HCT116 (cell line): ENCODE data around the gene FOXM1. TPM values are rescaled to one million over a fixed set of nuclear protein-coding genes. Genes with fewer than 3 reads are reported as not detected.

ENCODE experiments used
- ATAC-seq: fragments of 200-7000 bp; cut with Tn5 transposase; 2 replicates; pipeline ENCODE4 v1.9.1; 2020; ENCODE audit warnings: mild to moderate bottlenecking, moderate library complexity
- BruUV-seq: library from RNA; stranded (reverse); fragments of 400-500 nt; replicated peaks from 2 replicates; lab custom pipeline; 2021; lab: Mats Ljungman, UMichigan
- CTCF ChIA-PET: fragments of 300-600 bp; sonication (Branson Sonifier 250); formaldehyde crosslinking; loops from one replicate; lab custom pipeline; 2021; ENCODE audit warnings: antibody characterized with exemption; lab: Charles Lee
- POLR2A ChIA-PET: fragments of 300-600, 350-600 bp; sonication (Branson Sonifier 250); formaldehyde crosslinking; loops from one replicate; lab custom pipeline; 2021; ENCODE audit warnings: antibody characterized with exemption; lab: Charles Lee
- RAD21 ChIA-PET, 2 experiments: fragments of 300-600 bp; sonication (Branson Sonifier 250); formaldehyde crosslinking; loops; one replicate each; lab custom pipeline; 2023; ENCODE audit warnings: low total read pairs in 2 of 2; ENCODE audit not compliant: uncharacterized antibody in 2 of 2, unreplicated experiment in 2 of 2, low non-redundant PET in 1 of 2; lab: Charles Lee
- DNase-seq: peaks from one replicate; pipeline ENCODE4 v3.0.0-alpha.2; 2010; ENCODE audit warnings: low read depth, low spot score
- H2AFZ ChIP-seq: fragments of 200-600 bp; shearing (Covaris generic), sonication (generic); 2 replicates; pipeline ENCODE4 v1.6.1; 2017; ENCODE audit warnings: low read depth, mixed run types, mixed read lengths, antibody characterized with exemption, low read length; ENCODE audit not compliant: poor library complexity, severe bottlenecking
- H3K27ac ChIP-seq: 2 replicates; pipeline ENCODE4 v1.5.1; 2012; ENCODE audit warnings: low read depth, low read length
- H3K27me3 ChIP-seq: fragments of 200-600 bp; sonication (generic); 2 replicates; pipeline ENCODE4 v1.6.1; 2016; ENCODE audit warnings: mixed run types, low read length, mixed read lengths; ENCODE audit not compliant: insufficient read depth
- H3K36me3 ChIP-seq, 2 experiments: fragments of 200-500 bp in 1 of 2; fragments of 200-600 bp in 1 of 2; sonication (Bioruptor generic) in 1 of 2; sonication (generic) in 1 of 2; 2 replicates each; pipeline versions ENCODE4 v1.5.1 to v1.6.1; 2014 to 2016; ENCODE audit warnings: low read length in 2 of 2, inconsistent platforms in 1 of 2, mixed read lengths in 1 of 2, mixed run types in 1 of 2; ENCODE audit not compliant: insufficient read depth in 2 of 2, control insufficient read depth in 1 of 2
- H3K4me1 ChIP-seq, 2 experiments: fragments of 200-600 bp in 1 of 2; sonication (generic) in 1 of 2; 2 replicates each; pipeline versions ENCODE4 v1.5.1 to v1.6.1; 2012 to 2017; ENCODE audit warnings: low read length in 2 of 2, inconsistent platforms in 1 of 2, mild to moderate bottlenecking in 1 of 2, mixed read lengths in 1 of 2, mixed run types in 1 of 2, moderate library complexity in 1 of 2; ENCODE audit not compliant: insufficient read depth in 2 of 2, control insufficient read depth in 1 of 2
- H3K4me2 ChIP-seq: fragments of 200-600 bp; sonication (generic); 2 replicates; pipeline ENCODE4 v1.6.1; 2017; ENCODE audit warnings: mixed run types, low read length, mixed read lengths
- H3K4me3 ChIP-seq, 2 experiments: fragments of 200-600 bp in 1 of 2; sonication (generic) in 1 of 2; replicated peaks in 1 of 2; 2 replicates each; pipeline ENCODE4 v1.5.1; 2011 to 2016; ENCODE audit warnings: low read length in 2 of 2, control low read depth in 1 of 2, low read depth in 1 of 2, mild to moderate bottlenecking in 1 of 2, mixed read lengths in 1 of 2, mixed run types in 1 of 2
- H3K79me2 ChIP-seq: fragments of 200-600 bp; sonication (generic); 2 replicates; pipeline ENCODE4 v1.6.1; 2017; ENCODE audit warnings: mild to moderate bottlenecking, mixed run types, low read length, moderate library complexity, mixed read lengths; ENCODE audit not compliant: insufficient read depth
- H3K9ac ChIP-seq: fragments of 200-600 bp; sonication (generic); 2 replicates; pipeline ENCODE4 v1.6.1; 2016; ENCODE audit warnings: low read length, mixed read lengths
- H3K9me2 ChIP-seq: fragments of 200-600 bp; sonication (generic), shearing (Covaris generic); 2 replicates; pipeline ENCODE4 v1.6.1; 2017; ENCODE audit warnings: mixed run types, mild to moderate bottlenecking, moderate library complexity; ENCODE audit not compliant: insufficient read depth
- H3K9me3 ChIP-seq, 2 experiments: fragments of 200-500 bp in 1 of 2; fragments of 200-600 bp in 1 of 2; sonication (Bioruptor generic) in 1 of 2; sonication (generic) in 1 of 2; 2 replicates each; pipeline ENCODE4 v1.6.1; 2014 to 2017; ENCODE audit warnings: low read length in 2 of 2, mixed read lengths in 2 of 2, inconsistent platforms in 1 of 2, low read depth in 1 of 2, mild to moderate bottlenecking in 1 of 2, mixed run types in 1 of 2, moderate library complexity in 1 of 2; ENCODE audit not compliant: control insufficient read depth in 1 of 2, insufficient read depth in 1 of 2
- H4K20me1 ChIP-seq: fragments of 200-600 bp; sonication (generic), shearing (Covaris generic); 2 replicates; pipeline ENCODE4 v1.6.1; 2017; ENCODE audit warnings: mixed run types, mild to moderate bottlenecking, moderate library complexity; ENCODE audit not compliant: insufficient read depth
- CBX3 ChIP-seq: IDR thresholded peaks from 2 replicates; pipeline ENCODE4 v1.6.1; 2012; ENCODE audit warnings: low read depth
- CEBPB ChIP-seq: IDR thresholded peaks from 2 replicates; pipeline ENCODE4 v1.6.1; 2012; ENCODE audit warnings: low read depth
- POLR2AphosphoS5 ChIP-seq: IDR thresholded peaks from 2 replicates; pipeline ENCODE4 v1.6.1; 2011; ENCODE audit warnings: mild to moderate bottlenecking, low read depth, low read length, moderate library complexity
- RAD21 ChIP-seq: IDR thresholded peaks from 2 replicates; pipeline ENCODE4 v1.6.1; 2012; ENCODE audit warnings: low read depth, mild to moderate bottlenecking
- REST ChIP-seq: IDR thresholded peaks from 2 replicates; pipeline ENCODE4 v1.6.1; 2012; ENCODE audit warnings: low read depth
- SIN3A ChIP-seq: IDR thresholded peaks from 2 replicates; pipeline ENCODE4 v1.6.1; 2012; ENCODE audit warnings: low read depth
- SP1 ChIP-seq: IDR thresholded peaks from 2 replicates; pipeline ENCODE4 v1.6.1; 2012; ENCODE audit warnings: low read depth
- ZNF274 ChIP-seq: fragments of 200-500 bp; sonication (Bioruptor generic); IDR thresholded peaks from 2 replicates; pipeline ENCODE4 v1.6.1; 2014; ENCODE audit warnings: mild to moderate bottlenecking, low read depth, low read length, inconsistent platforms
- intact Hi-C: fragments of 100-400 bp; cut with micrococcal nuclease; formaldehyde crosslinking; loops from 2 replicates; pipeline ENCODE4 v1.10.0; 2022
- total RNA-seq: library from RNA; stranded (reverse); gene quantifications from one replicate; pipeline ENCODE4 v1.2.1, GENCODE V29; 2021; ENCODE audit not compliant: unreplicated experiment
- TF ChIP-seq, protein P1 (sequence below), 3 experiments: fragments of 200-600 bp in 1 of 3; sonication (generic) in 1 of 3; IDR thresholded peaks in 2 of 3; conservative IDR thresholded peaks in 1 of 3; 2 replicates each; pipeline ENCODE4 v1.5.1; 2012 to 2017; ENCODE audit warnings: low read depth in 2 of 3, low read length in 2 of 3, antibody characterized with exemption in 1 of 3, borderline replicate concordance in 1 of 3, control low read depth in 1 of 3, mild to moderate bottlenecking in 1 of 3, mixed read lengths in 1 of 3, mixed run types in 1 of 3, moderate library complexity in 1 of 3; ENCODE audit not compliant: insufficient read depth in 1 of 3

FOXM1 gene
- total RNA-seq, 1 experiment from 2014 or later = 85.1 TPM

DNA sequence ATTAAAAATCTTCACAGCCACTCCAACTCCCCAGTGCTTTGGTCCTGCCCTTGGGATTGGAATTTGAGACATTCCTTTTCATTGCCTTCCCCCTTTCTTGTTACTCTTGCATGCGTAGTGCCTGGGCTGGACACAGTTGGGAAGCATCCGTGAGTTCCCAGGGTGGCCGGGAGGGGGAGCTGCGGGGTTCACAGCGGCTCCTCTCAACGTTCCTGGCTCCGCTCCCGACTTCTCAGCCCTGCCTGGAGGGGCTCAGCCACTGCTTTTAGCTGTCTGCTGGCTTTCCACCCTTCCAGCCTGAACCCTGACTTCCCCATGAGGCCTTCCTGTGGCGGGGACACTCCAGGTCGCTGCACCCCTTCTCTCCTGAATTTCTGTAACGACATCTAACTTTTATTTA is 23.3 kb downstream of the FOXM1 start (continued):
- TF ChIP-seq, protein P1, sequence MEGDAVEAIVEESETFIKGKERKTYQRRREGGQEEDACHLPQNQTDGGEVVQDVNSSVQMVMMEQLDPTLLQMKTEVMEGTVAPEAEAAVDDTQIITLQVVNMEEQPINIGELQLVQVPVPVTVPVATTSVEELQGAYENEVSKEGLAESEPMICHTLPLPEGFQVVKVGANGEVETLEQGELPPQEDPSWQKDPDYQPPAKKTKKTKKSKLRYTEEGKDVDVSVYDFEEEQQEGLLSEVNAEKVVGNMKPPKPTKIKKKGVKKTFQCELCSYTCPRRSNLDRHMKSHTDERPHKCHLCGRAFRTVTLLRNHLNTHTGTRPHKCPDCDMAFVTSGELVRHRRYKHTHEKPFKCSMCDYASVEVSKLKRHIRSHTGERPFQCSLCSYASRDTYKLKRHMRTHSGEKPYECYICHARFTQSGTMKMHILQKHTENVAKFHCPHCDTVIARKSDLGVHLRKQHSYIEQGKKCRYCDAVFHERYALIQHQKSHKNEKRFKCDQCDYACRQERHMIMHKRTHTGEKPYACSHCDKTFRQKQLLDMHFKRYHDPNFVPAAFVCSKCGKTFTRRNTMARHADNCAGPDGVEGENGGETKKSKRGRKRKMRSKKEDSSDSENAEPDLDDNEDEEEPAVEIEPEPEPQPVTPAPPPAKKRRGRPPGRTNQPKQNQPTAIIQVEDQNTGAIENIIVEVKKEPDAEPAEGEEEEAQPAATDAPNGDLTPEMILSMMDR (IDR thresholded peaks at IDR 0.05 in 2 of 3, conservative IDR thresholded peaks at IDR 0.05 in 1 of 3; ENCODE audit: borderline replicate concordance in 1 of 3, insufficient read depth in 1 of 3, low read depth in 2 of 3, low read length in 2 of 3) = peak; percentile 40 to 96 (median 79); a peak in 5 of 6 replicates
- TF ChIP-seq RAD21 (peak; percentile 46), SP1 (no peak)

DNA sequence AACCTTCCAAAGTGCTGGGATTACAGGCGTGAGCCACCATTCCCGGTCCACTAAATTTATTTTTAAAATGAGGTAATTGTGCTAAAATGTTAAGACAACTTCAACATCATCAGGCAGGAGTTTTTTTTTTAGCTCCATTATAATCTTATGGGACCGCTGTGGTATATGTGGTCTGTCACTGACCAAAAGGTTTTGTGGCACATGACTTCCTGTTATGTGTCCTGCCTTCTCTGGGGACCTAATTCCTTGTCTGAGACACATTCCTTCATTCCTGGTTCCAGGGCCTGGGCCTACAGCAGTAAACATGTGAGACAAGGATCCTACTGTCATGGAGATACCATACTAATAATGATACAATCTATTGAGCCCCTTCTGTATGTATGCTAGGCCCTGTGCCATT is 25.0 kb downstream of the FOXM1 start:
- RAD21 ChIA-PET = no interaction called here
- no peak for TF ChIP-seq SIN3A
- no peak for TF ChIP-seq REST
- no peak for TF ChIP-seq ZNF274
- TF ChIP-seq CEBPB = no peak
- TF ChIP-seq, protein P1 (IDR thresholded peaks at IDR 0.05 in 2 of 3, conservative IDR thresholded peaks at IDR 0.05 in 1 of 3; ENCODE audit: borderline replicate concordance in 1 of 3, insufficient read depth in 1 of 3, low read depth in 2 of 3, low read length in 2 of 3) = no peak
- no peak for TF ChIP-seq CBX3
- TF ChIP-seq POLR2AphosphoS5 = no peak
- TF ChIP-seq, all 23 proteins: peak for 0
- no peaks in the 10 kb centered on the region for H3K79me2 ChIP-seq
- H3K27ac ChIP-seq = no peak overlapping the region
- H4K20me1 ChIP-seq = no peaks in the 10 kb centered on the region
- H3K9me3 ChIP-seq = no peaks in the 10 kb centered on the region
- no peak overlapping the region for H3K4me2 ChIP-seq
- CTCF ChIA-PET = interaction anchor here (1.3 to 1.4 kb wide), 2 partner anchors 183 to 190 kb away, joined by 3 read pairs; no protein-coding TSS in a partner anchor
- POLR2A ChIA-PET = no interaction called here
- H3K27me3 ChIP-seq = no peaks in the 10 kb centered on the region
- BruUV-seq = no TSS peak
- peaks cover 3 to 4% of the 10 kb centered on the region in 2 experiments; a peak in 3 of 4 replicates for H3K4me1 ChIP-seq
- no peak overlapping the region for H2AFZ ChIP-seq
- no peak overlapping the region for H3K9ac ChIP-seq
- H3K4me3 ChIP-seq = no peak overlapping the region
- ATAC-seq (no peak), DNase-seq (no peak)
- intact Hi-C loops = loop anchor here (2.0 kb wide), 1 partner anchor 183 kb away; no protein-coding TSS in a partner anchor
- peaks cover 0 to under 1% of the 10 kb centered on the region in 2 experiments; a peak in 1 of 4 replicates for H3K36me3 ChIP-seq
- no peaks in the 10 kb centered on the region for H3K9me2 ChIP-seq
